Hematopoietic multipotent progenitor cell treated with erythropoietin and hydrocortisone succinate and interleukin-3 and kit ligand, for 8 days (in vitro differentiated cells): ENCODE data around the gene MLKL.
A peak's percentile ranks its signal among the peaks of the same experiment; 100 is the strongest.
"Not testable (repeated sequence)": the region's sequence is repeated elsewhere in the genome, so short reads cannot be mapped to it uniquely, and the experiment has no call there.

Experiments used
- DNase-seq: peaks from one replicate; pipeline ENCODE4 v3.0.0-alpha.2; 2015

Gene MLKL

DNA sequence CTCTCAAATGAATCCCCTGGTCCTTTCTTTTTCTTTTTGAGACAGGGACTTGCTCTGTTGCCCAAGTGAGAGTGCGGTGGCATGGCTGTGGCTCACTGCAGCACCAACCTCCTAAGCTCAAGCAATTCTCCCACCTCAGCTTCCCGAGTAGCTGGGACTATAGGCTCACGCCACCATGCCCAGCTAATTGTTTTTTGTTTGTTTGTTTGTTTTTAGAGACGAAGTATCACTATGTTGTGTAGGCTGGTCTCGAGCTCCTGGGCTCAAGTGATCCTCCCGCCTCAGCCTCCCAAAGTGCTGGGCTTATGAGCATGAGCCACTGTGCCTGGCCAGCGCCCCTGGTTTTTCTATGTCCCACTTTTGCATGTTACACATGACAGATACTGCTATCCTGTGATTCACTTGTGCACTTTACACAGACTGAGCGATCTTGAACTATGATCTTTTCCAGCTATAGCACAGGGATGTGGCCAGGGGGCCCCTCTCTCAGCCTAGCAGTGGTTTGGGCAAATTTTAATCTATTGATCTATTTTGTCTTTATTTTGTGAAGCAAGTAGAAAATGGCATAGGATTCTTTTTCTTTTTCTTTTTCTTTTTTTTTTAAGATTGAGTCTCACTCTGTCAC, 31.3 kb upstream of the MLKL start:
- DNase-seq = no peak

DNA sequence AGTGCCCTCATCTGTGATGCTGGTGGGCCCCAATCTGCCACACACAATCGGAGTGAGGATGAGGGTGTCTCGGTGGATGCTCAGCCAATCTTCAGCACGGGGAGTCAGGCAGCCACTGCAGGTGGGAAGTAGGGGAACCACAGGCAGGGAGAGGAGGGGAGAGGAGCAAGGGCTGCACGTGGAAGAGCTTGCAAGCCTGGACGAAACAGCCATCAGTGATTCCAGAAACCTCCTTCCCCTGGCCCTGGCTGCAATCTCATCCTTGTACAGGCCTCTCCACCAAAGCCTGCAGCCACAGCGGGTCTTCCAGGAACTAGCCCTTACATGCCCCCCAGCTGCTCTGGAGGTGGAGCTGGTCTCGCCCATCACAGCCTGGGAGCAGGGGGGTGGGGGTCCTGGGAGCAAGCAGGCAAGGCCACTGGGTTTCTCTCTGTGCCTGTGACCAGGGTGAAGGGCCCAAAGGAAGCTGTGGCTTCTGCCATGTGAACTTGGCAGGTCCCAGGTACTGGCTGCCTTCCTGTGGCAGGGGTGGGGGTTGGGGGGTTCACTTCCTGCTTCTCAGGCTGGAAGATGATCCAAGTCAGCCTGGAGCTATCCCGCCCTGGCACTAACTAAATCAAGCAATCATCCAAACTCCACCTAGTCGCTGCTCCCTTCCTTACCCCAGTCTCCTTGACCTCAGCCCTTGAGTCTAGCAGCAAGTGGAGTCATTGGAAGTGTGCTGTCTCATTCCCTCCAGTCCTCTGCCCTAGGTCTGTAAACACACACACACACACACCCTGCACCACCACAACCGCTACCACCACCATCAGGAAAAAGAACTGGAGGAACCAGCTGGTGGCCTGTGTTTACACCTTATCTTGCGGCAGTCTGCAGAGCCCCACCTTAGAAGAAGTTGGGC, 29.4 kb upstream of the MLKL start:
- DNase-seq = peak; percentile 57

DNA sequence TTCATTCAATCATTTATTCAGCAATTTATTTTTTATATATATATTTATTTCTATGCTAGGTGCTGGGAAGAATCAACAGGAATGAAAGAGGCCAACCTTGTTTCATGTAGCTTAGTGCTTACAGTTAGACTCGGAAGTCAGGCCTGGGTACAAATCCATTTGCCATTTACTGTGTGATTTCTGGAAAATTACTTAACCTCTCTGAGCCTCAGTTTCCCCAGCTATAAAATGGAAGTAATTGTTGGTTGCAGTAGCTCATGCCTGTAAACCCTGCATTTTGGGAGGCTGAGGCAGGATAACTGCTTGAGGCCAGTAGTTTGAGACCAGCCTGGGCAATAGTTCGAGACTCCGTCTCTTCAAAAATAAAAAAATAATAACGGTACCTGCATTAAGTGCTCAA, 27.2 kb upstream of the MLKL start:
- DNase-seq = no peak

DNA sequence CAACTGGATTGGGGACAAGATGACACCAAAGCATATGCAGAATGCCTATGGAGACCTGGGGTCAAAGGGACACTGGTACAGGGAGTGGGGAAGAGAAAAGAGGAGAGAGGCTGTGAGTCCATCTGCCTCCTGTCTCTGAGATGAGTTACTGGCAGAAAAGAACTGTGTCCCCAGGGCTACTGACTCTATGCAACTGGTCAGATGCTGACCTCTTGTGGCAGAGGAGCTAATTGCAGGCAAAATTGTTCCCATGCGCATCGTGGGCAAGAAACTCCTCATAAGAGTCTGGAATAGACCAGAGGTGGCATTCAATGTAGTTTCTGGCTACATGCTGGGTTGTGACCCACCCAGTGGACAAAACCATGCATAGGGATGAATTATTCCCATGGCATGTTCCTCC, 26.1 kb upstream of the MLKL start:
- peak; percentile 76 for DNase-seq

DNA sequence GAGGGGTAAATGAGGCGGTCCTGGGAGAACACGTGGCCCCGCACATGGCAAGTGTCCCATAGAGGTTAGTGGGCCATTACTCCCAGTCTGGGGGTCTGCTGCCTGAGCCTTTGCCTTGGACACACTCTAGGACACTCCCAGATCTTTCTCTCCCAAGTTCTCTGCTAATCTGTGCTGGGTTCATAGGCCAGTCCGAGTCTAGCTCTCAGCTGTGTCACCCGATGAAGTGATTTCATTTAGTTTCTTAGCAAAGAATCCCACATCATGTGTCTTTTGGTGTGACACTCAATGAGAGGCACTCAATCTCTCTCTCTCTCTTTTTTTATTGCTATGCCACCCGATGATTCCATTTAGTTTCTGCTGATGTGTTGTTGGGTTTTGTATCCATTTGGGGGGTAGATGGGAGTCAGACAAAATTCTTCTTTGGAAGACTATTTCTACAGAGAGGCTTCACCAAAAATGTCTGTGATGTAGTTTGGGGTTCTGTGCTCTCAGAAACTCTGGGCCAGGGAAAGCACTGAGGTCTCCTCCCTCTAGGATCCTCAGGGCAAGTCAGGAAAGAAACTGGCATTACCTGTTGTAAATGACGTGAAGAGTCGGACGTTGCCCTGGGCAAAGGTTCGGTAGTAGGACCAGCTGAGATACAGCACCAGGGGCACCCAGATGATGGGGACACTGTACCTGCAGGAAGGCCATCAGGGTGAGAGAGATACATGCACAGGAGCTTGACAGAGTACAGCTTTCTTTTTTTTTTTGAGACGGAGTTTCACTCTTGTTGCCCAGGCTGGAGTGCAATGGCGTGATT, 25.2 kb upstream of the MLKL start:
- no peak for DNase-seq

DNA sequence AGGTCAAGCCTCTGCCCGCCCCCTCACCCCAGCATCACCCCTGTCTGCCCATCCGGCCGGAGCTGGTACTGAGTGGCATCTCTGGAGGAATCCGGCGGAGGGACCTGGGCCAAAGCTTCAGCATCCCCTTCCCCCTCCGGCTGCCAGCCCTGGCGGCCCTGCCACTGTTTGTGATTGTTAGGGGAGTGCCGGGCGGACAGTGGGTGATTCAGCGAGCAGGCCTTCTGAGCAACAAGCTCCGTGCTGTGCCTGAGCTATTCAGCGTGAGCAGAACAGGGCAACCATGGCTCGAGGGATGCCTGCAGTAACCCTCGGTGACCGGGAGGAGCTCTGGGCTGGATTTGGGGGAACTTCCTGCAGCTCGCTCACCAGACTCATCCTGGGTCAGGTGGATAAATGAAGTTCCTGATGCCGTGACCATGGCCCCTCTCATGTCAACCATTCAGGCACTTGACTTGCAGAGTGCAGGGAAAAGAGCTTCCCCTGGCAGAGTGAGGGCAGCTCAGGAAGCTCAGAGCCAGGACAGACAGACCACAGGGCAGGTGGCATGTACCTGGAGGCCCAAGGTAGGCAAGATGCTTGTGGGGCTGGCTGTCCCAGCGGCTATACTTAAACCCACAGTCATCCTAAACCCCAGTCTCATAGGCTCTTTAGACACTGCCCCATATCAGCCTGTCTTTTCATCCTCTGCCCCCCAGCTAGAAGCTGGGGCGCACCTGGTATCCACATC, 24.3 kb upstream of the MLKL start:
- no peak for DNase-seq

DNA sequence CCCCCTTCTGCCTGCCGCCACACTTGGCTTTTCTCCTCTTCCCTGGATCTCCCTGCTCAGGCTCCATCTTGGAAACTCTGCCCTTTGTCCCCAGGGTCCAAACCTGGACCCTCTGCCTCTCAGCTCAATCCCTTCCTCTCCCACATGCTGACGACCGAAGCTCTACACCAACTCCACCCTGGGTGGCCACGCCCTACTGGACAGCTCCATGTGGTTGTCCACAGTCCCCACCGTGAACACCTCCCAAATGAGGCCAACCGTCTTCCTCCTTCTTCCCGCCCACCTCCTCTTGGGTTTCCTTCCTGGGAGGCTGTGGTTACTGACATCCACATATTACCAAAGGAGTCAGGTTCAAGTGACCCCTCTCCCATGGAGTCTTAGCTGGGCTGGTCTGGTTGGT, 22.6 kb upstream of the MLKL start:
- DNase-seq = no peak

DNA sequence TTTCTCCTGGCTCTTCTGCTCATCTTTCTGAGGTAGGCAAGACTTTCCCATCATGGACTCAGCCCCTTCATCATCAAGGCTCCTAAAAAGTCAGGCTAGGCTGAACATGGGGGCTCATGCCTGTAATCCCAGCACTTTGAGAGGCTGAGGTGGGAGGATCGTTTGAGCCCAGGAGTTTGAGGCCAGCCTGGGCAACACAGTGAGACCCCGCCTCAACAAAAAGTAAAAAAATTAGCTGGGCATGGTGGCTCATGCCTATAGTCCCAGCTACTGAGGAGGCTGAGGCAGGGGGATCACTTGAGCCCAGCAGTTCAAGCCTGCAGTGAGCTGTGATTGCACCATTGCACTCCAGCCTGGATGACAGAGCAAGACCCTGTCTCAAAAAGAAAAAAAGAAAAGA, 21.5 kb upstream of the MLKL start:
- not testable (repeated sequence) for DNase-seq

DNA sequence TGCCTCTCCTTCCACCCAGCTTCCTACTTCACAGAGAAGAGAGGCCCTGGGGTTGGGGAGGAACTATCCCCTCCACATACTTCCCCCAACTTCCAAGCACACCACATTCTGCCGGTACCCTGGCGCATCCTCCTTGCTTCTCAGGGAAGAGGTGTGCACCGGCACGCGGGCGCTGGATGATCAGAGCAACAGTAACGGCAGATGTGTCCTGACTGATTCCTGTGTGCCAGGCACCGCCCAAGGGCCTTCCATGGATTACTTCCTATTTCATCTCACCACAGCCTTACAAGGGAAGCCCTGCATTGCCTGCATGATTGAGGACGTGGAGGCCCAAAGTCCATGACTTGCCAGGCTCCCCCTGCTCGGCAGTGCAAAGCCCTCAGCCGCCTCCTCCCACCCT, 21.1 kb upstream of the MLKL start:
- no peak for DNase-seq

DNA sequence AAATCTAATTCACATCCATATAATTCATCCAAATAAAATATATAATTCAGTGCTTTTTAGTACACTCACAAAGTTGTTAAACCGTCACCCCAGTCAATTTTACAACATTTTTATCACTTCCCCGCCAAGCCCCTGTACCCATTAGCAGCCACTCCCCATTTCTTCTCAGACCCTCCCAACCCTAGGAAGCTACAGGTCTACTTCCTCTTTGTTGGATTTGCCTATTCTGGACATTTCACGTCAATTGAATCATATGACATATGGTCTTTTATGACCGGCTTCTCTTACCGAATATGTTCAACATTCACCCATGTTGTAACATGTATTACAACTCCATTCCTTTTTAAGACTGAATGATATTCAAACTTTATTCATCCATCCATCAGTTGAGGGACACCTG, 19.9 kb upstream of the MLKL start:
- DNase-seq = no peak

DNA sequence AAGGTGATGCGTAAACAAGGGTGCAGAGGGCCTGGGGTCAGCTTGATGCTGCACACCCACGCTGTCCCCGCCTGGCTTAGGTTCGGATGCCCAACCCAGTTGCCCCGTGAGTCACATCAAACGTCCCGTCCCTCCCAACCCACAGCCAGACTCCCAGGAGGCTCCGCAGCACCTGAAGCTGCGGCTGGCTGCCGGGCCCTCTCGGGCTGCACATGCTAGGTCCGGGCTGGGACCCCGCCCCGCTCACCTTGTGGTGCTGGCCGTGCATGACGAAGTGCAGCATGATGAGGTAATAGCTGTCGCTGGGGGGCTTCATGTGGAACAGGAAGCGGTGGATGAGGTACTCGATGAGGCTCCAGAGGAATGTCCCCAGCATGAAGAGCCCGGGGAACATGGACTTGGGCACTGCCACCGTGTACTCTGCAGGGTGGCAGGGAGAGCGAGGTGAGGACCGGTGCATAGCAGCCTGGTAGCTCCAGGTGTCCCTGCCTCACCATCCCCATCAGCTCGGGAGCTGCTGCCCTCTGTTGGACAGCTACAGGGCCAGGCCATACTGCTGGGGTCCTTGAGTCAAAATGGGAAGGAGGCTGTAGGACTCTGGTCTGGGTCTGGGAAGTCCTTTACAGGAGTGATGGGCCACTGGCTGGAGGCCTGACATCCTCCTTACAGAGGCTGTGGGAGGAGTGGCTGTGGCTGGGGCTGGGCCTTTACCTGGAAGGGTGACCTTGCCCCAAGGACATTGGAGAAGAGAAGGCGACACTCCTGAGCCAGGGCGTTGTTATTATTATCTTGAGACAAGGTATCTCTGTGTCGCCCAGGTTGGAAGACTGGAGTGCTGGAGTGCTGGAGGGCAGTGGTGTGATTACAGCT, 18.3 kb upstream of the MLKL start:
- DNase-seq = no peak

DNA sequence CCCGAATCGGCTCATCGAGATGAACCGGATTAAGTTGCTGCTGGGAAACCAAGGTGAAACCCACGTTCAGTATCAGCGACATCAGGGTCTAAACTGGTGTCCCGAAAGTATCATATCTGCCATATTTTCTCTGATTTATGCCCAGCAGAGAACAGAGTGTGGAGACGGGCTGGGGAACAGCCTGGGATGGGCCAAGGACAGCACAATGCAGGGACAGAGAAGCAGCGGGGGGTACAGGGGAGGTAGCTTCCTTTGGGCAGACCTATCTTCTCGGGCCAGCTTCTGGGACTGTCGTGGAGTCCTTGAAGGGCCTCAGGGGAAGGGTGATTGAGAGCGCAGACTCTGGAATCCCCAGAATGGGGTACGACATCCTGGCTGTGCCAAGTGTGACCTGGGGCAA, 17.5 kb upstream of the MLKL start:
- DNase-seq = no peak

DNA sequence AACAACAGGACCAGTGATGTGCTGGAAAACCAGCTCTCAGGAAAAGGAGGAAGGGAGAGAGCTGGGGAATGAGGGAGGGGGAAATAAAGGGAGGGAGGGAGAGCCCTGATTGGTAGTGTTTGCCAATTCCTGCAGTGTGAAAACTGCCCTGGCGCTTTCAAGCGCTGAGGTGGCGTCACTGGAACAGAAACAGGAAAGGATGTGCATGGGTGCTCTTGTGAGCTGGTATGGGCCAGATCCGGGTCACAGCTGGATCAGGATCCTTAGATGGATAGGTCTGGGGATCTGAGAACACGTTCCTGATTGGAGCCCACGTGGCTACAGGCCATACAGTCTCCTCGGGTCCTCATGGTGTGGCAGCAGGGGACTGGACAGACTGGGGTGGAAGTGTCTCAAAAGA, 16.7 kb upstream of the MLKL start:
- no peak for DNase-seq

DNA sequence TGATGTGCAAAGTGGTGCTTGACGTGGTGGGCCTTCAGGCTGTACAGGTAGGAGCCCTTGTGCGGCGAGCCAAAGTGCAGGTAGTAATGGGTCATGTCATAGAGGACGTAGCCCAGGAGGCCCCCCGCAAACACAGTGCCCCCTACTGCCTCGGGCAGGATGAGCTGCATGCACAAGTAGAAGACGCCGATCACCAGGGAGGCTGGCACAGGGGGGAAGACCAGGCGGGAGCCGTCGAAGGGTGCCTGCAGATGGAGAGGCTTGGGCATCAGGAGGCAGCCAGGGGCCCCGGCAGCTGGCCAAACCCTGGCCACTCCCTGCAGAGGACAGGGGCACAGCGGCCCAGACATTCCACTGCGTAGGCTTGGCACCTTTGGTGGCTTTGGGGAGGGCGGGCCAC, 15.7 kb upstream of the MLKL start:
- no peak for DNase-seq

DNA sequence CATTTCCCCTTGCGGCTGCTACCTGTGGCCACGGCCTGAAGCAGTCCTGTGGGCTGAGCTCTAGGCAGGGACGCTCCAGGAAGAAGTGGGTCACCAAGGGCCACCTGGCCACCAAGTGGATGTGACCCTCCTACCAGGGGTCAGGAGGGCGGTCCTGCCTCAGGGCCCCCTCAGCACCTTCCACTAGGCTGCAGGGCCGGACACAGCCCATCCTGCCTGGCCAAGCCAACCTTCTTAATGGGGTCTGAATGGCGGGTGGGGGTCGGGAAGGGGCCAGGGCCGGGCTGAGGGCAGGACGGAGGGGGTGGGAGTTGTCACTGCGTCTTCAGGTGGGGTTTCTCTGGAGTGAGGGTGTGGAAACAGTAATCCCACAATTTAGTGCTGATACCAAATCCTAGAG, 13.2 kb upstream of the MLKL start:
- DNase-seq = no peak

DNA sequence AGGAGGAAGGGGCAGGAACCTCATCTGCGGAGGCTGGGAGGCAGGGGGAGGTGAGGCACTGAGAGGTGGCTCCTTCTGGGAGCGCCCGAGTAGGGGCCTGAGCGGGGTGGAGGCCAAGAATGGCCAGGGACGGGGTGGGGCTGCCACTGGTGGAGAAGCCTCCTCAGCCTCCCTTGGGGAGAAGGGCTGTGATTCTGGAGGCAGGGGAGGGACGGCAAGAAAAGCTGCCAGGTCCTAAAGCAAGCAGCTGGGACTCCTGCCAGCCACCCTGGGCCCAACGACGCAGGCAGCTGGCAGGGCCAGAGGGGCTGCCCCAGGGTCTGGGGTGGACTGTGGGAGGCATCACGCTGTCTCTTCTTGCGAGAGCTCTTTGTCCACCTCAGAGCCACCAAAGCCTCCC, 12.7 kb upstream of the MLKL start:
- DNase-seq = no peak

DNA sequence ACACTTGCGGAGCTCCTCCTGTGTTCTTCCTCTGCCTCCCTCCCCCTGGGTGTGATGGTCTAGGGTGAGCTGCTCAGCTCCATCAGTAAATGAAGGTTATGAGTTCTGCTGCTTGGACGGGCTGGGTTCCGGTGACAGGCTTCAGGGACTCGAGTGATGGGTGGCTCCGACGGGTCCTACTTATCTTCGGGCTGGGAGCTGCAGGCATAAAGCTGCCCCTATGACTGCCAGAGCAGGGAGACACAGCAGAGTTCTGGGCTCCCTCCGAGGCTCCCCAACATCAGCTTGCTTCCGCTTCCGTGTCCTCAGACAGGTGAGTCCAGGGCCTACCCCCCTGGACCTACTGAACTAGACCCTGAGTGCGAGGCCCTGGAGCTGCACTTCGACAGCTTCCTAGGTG, 11.3 kb upstream of the MLKL start:
- DNase-seq = no peak

DNA sequence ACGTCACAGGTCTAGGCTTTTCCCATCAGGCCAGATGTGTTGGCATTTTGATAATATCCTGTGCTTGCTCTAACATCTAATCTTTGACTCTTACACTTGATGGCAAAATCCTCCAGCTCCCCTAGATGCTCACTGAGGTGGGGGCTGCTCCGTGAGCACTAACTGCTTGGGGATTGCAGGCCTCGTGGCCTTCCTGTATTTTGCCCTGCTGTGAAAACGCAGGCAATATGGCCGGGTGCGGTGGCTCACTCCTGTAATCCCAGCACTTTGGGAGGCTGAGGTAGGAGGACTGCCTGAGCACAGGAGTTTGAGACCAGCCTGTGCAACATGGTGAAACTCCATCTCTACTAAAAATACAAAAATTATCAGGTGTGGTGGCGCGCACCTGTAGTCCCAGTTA, 9.7 kb upstream of the MLKL start:
- no peak for DNase-seq

DNA sequence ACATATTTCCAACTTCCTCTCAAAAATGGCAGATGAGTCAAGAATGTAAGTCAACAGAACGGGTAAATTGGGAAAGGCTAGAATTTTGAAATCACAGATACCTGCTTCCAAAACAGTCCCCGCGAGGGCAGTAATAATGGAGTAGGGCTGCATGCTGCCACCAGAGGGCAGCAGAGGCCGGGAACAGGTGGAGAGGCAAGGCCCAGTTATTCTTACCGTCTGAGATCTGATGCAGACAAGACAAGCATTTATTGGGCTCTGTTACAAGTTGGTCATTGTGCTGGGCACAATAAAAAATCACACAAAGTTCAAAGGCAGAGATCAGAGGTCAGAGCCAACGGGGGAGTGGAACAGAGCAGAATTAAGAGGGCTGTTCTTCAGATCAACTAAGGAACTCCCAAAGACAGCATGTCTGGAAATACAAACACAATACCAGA, 8.8 kb upstream of the MLKL start:
- DNase-seq = peak; percentile 78

DNA sequence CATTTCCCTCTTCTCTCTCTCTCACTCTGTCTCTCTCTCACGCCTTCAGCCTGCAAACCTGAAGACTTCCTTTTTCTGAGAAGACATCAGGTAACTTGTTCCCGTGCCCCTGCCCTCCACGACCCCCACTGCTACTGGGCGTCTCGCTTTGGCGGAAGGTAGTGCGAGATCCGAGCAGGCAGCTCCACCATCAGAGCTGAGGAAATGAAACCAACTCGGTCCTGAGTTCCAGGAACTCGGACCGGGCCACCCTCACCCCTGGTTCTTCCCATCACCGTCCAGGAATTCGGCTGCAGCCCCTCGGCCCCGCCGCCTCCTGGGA, 585 bp downstream of the MLKL start:
- DNase-seq = peak; percentile 13

DNA sequence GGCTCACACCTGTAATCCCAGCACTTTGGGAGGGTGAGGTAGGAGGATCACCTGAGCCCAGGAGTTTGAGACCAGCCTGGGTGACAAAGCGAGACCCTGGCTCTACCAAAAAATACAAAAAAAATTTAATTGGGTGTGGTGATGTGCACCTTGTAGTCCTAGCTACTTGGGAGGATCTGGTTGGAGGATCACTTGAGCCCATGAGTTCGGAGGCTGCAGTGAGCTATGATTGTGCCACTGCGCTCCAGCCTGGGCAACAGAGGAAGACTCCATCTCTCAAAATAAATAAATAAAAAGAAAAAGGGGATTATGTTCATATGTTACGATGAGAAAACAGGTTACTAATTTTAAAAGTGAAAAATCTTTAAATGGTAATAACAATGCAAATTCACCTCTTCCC, 996 bp downstream of the MLKL start:
- peak; percentile 39 for DNase-seq

DNA sequence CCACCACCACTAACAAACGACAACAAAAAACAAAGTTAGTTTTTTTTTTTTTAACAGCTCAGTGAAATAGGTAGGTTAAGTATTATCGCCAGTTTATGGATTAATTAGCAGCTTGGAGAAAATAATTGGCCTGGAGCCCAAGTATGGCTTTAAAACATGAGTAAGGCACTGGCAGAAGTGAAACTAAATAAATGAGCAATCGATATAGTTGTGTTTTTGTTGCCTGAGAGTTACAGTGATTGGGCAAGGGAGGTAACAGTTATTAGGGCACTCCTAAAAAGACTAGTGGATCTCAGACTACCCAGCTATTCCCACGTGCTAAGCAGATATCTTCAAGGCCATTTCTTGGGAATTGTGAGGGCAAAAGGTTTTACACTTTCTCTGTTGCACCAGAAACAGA, 2.4 kb downstream of the MLKL start:
- no peak for DNase-seq
